H1 (cell line): ENCODE results near the gene BRMS1L. TPM values are rescaled to one million over a fixed set of nuclear protein-coding genes. Genes with fewer than 3 reads are reported as not detected.

Experiments
- CTCF ChIA-PET: fragments of 300-600 bp; sonication (Branson Sonifier 250); formaldehyde crosslinking; loops from one replicate; lab custom pipeline; 2021; ENCODE audit not compliant: partially characterized antibody; lab: Charles Lee
- POLR2A ChIA-PET: fragments of 300-600 bp; sonication (Branson Sonifier 250); formaldehyde crosslinking; loops from one replicate; lab custom pipeline; 2021; ENCODE audit warnings: inconsistent platforms; ENCODE audit not compliant: partially characterized antibody; lab: Charles Lee
- DNase-seq, 2 experiments: peaks; one replicate each; pipeline versions ENCODE4 v3.0.0 to v3.0.0-alpha.2; 2010 to 2022; ENCODE audit warnings: low spot score in 2 of 2, low read depth in 1 of 2, mixed read lengths in 1 of 2
- FAIRE-seq: peaks from 2 replicates; lab custom pipeline; 2011; peaks lifted over from hg19 to GRCh38; lab: Jason Lieb, UNC
- H2AFZ ChIP-seq: 2 replicates; pipeline ENCODE4 v1.8.1; 2012; ENCODE audit warnings: low read length, inconsistent platforms
- H2AK5ac ChIP-seq: 2 replicates; pipeline ENCODE4 v1.6.1; 2013; ENCODE audit warnings: low read depth, low read length
- H2BK120ac ChIP-seq: replicated peaks from 2 replicates; pipeline ENCODE3; 2013; ENCODE audit warnings: low read depth, low read length, inconsistent platforms
- H2BK12ac ChIP-seq: 2 replicates; pipeline ENCODE4 v1.6.1; 2013; ENCODE audit warnings: low read depth, low read length
- H2BK15ac ChIP-seq: 2 replicates; pipeline ENCODE4 v1.6.1; 2013; ENCODE audit warnings: low read length
- H2BK20ac ChIP-seq: 2 replicates; pipeline ENCODE4 v1.6.1; 2013; ENCODE audit warnings: low read length
- H2BK5ac ChIP-seq: 2 replicates; pipeline ENCODE4 v1.6.1; 2013; ENCODE audit warnings: low read depth, low read length
- H3K14ac ChIP-seq: 2 replicates; pipeline ENCODE4 v1.6.1; 2013; ENCODE audit warnings: inconsistent platforms; ENCODE audit not compliant: insufficient read length
- H3K18ac ChIP-seq: 2 replicates; pipeline ENCODE4 v1.6.1; 2013; ENCODE audit warnings: low read length; ENCODE audit errors: extremely low read depth
- H3K23ac ChIP-seq: 2 replicates; pipeline ENCODE4 v1.6.1; 2013; ENCODE audit warnings: inconsistent platforms; ENCODE audit not compliant: insufficient read length
- H3K23me2 ChIP-seq: 2 replicates; pipeline ENCODE4 v1.6.1; 2013; ENCODE audit warnings: low read depth, low read length
- H3K27ac ChIP-seq: 2 replicates; pipeline ENCODE4 v1.6.1; 2011; ENCODE audit warnings: low read depth, low read length, inconsistent platforms
- H3K27me3 ChIP-seq, 4 experiments: replicated peaks in 1 of 4; 1 replicate in 1 of 4; 2 replicates in 3 of 4; pipeline versions ENCODE4 v1.6.1 to v1.8.1; 2011 to 2013; ENCODE audit warnings: low read length in 3 of 4, mild to moderate bottlenecking in 3 of 4, inconsistent platforms in 2 of 4, mixed read lengths in 2 of 4, moderate library complexity in 1 of 4; ENCODE audit not compliant: control insufficient read depth in 3 of 4, insufficient read depth in 3 of 4; ENCODE audit errors: extremely low read depth in 1 of 4
- H3K36me3 ChIP-seq, 4 experiments: 2 replicates each; pipeline versions ENCODE4 v1.6.1 to v1.8.1; 2011 to 2013; ENCODE audit warnings: mild to moderate bottlenecking in 4 of 4, low read length in 3 of 4, moderate library complexity in 2 of 4, control low read depth in 1 of 4, inconsistent platforms in 1 of 4; ENCODE audit not compliant: insufficient read depth in 4 of 4, control insufficient read depth in 2 of 4
- H3K4ac ChIP-seq: replicated peaks from 2 replicates; pipeline ENCODE3; 2013; ENCODE audit warnings: low read length, low read depth, mixed read lengths, inconsistent platforms; ENCODE audit not compliant: insufficient read length
- H3K4me1 ChIP-seq, 4 experiments: replicated peaks in 1 of 4; 1 replicate in 1 of 4; 2 replicates in 3 of 4; pipeline versions ENCODE4 v1.6.1 to v1.8.1; 2011 to 2013; ENCODE audit warnings: low read length in 3 of 4, inconsistent platforms in 2 of 4, mixed read lengths in 1 of 4; ENCODE audit not compliant: insufficient read depth in 4 of 4, control insufficient read depth in 3 of 4
- H3K4me2 ChIP-seq, 2 experiments: 2 replicates each; pipeline versions ENCODE4 v1.6.1 to v1.8.1; 2011 to 2013; ENCODE audit warnings: low read depth in 2 of 2, low read length in 2 of 2, control low read depth in 1 of 2, inconsistent platforms in 1 of 2, mild to moderate bottlenecking in 1 of 2; ENCODE audit not compliant: insufficient read depth in 1 of 2
- H3K4me3 ChIP-seq, 4 experiments: fragments of 200-600, 300-600 bp in 1 of 4; sonication (generic), shearing (Covaris generic), sonication (Bioruptor Twin) in 1 of 4; 2 replicates each; pipeline versions ENCODE4 v1.5.1 to v1.8.1; 2011 to 2016; ENCODE audit warnings: low read length in 4 of 4, low read depth in 3 of 4, control low read depth in 2 of 4, inconsistent platforms in 2 of 4, mild to moderate bottlenecking in 2 of 4, mixed read lengths in 1 of 4, moderate library complexity in 1 of 4; ENCODE audit not compliant: insufficient read depth in 2 of 4; ENCODE audit errors: extremely low read depth in 1 of 4
- H3K56ac ChIP-seq: replicated peaks from 2 replicates; pipeline ENCODE3; 2013; ENCODE audit warnings: low read depth, mild to moderate bottlenecking, mixed read lengths, low read length, inconsistent platforms; ENCODE audit not compliant: insufficient read length
- H3K79me1 ChIP-seq: 2 replicates; pipeline ENCODE4 v1.6.1; 2013; ENCODE audit warnings: low read depth, low read length, control low read depth
- H3K79me2 ChIP-seq, 2 experiments: 2 replicates each; pipeline versions ENCODE4 v1.6.1 to v1.8.1; 2012 to 2013; ENCODE audit warnings: low read length in 2 of 2, mild to moderate bottlenecking in 2 of 2, inconsistent platforms in 1 of 2; ENCODE audit not compliant: insufficient read depth in 2 of 2, control insufficient read depth in 1 of 2
- H3K9ac ChIP-seq, 4 experiments: replicated peaks in 1 of 4; 1 replicate in 1 of 4; 2 replicates in 3 of 4; pipeline versions ENCODE4 v1.6.1 to v1.8.1; 2011 to 2013; ENCODE audit warnings: low read depth in 3 of 4, low read length in 3 of 4, control low read depth in 2 of 4, mild to moderate bottlenecking in 2 of 4, moderate library complexity in 2 of 4, inconsistent platforms in 1 of 4; ENCODE audit errors: extremely low read depth in 1 of 4
- H3K9me3 ChIP-seq, 2 experiments: 2 replicates each; pipeline versions ENCODE4 v1.6.1 to v1.8.1; 2012 to 2013; ENCODE audit warnings: mild to moderate bottlenecking in 2 of 2, moderate library complexity in 2 of 2, control low read depth in 1 of 2, inconsistent platforms in 1 of 2, low read depth in 1 of 2, low read length in 1 of 2, mixed read lengths in 1 of 2; ENCODE audit not compliant: insufficient read depth in 2 of 2
- H4K20me1 ChIP-seq, 2 experiments: replicated peaks in 1 of 2; 2 replicates each; pipeline versions ENCODE3 to v1.8.1; 2011 to 2013; ENCODE audit warnings: inconsistent platforms in 2 of 2, low read length in 2 of 2, mild to moderate bottlenecking in 1 of 2; ENCODE audit not compliant: insufficient read depth in 2 of 2, control insufficient read depth in 1 of 2
- H4K5ac ChIP-seq: 2 replicates; pipeline ENCODE4 v1.6.1; 2013; ENCODE audit warnings: low read length, low read depth, mixed read lengths, inconsistent platforms; ENCODE audit not compliant: insufficient read length
- H4K8ac ChIP-seq: 2 replicates; pipeline ENCODE4 v1.8.0; 2013; ENCODE audit warnings: mild to moderate bottlenecking, moderate library complexity, low read length, inconsistent platforms; ENCODE audit not compliant: insufficient read depth; ENCODE audit errors: extremely low read depth
- H4K91ac ChIP-seq: replicated peaks from 2 replicates; pipeline ENCODE3; 2013; ENCODE audit warnings: low read length, mixed read lengths, inconsistent platforms; ENCODE audit not compliant: insufficient read length
- CHD1 ChIP-seq: IDR thresholded peaks from 2 replicates; pipeline ENCODE4 v1.6.1; 2012; ENCODE audit warnings: low read depth, low read length, improper control_type of control experiment
- CTBP2 ChIP-seq: IDR thresholded peaks from 2 replicates; pipeline ENCODE4 v1.7.0; 2011; ENCODE audit warnings: borderline replicate concordance, mild to moderate bottlenecking, moderate library complexity, mixed read lengths, low read length; ENCODE audit not compliant: insufficient read depth, insufficient read length
- KDM4A ChIP-seq: IDR thresholded peaks from one replicate; pipeline ENCODE4 v1.7.1; 2012; ENCODE audit warnings: low read depth, mild to moderate bottlenecking, moderate library complexity, low read length, inconsistent platforms; ENCODE audit not compliant: severe bottlenecking
- MAFK ChIP-seq: IDR thresholded peaks from 2 replicates; pipeline ENCODE4 v1.6.1; 2012; ENCODE audit warnings: low read depth, mild to moderate bottlenecking, improper control_type of control experiment, low read length
- POLR2A ChIP-seq, 2 experiments: IDR thresholded peaks; 1 replicate in 1 of 2; 2 replicates in 1 of 2; pipeline ENCODE4 v1.6.1; 2011; ENCODE audit warnings: low read depth in 2 of 2, low read length in 2 of 2, mild to moderate bottlenecking in 2 of 2; ENCODE audit errors: control extremely low read depth in 1 of 2
- POU5F1 ChIP-seq: IDR thresholded peaks from 2 replicates; pipeline ENCODE4 v1.6.1; 2011; ENCODE audit warnings: low read depth, mild to moderate bottlenecking, low read length, moderate library complexity
- RXRA ChIP-seq: IDR thresholded peaks from 2 replicates; pipeline ENCODE4 v1.6.1; 2011; ENCODE audit warnings: low read depth, mild to moderate bottlenecking, low read length, moderate library complexity; ENCODE audit not compliant: insufficient read depth
- SIN3A ChIP-seq, 2 experiments: IDR thresholded peaks in 1 of 2; conservative IDR thresholded peaks in 1 of 2; 2 replicates each; pipeline ENCODE4 v1.6.1; 2011 to 2012; ENCODE audit warnings: low read length in 2 of 2, improper control_type of control experiment in 1 of 2, low read depth in 1 of 2, mild to moderate bottlenecking in 1 of 2
- WGBS, 2 experiments: shearing (Covaris generic) in 1 of 2; methylation state at CpG; one replicate each; pipeline versions ENCODE4 v1.1.6 to v1.1.7; 2013 to 2015; ENCODE audit warnings: low lambda C conversion rate in 2 of 2, mixed read lengths in 2 of 2, inconsistent platforms in 1 of 2, low coverage in 1 of 2, missing lambda C conversion rate in 1 of 2; ENCODE audit not compliant: insufficient replicate concordance in 2 of 2, insufficient coverage in 1 of 2, insufficient read length in 1 of 2; ENCODE audit errors: extremely low coverage in 1 of 2, missing lambda C conversion rate in 1 of 2; 5-methylcytosine and 5-hydroxymethylcytosine counted together
- polyA plus RNA-seq, 7 experiments: library from polyadenylated mRNA; depleted of rRNA in 3 of 7; stranded (reverse) in 5 of 7; unstranded in 2 of 7; fragments of >200 nt in 5 of 7; fragments of 200-250 nt in 2 of 7; gene quantifications; 1 replicate in 5 of 7; 2 replicates in 1 of 7; 4 replicates in 1 of 7; pipeline versions ENCODE4 v1.2.1 to v1.2.3, GENCODE V29; 2011 to 2013; ENCODE audit warnings: missing spikeins in 2 of 7, mixed read lengths in 2 of 7
- total RNA-seq: library from RNA; stranded (reverse); fragmentation: NEBNext Ultra II Directional; extraction: Animal tissue kit (Norgen Biotek cat#: 25700); gene quantifications from 2 replicates; pipeline ENCODE4 v1.2.1, GENCODE V29; 2021

The BRMS1L gene
- total and polyA plus RNA-seq, 2 of the 8 experiments (the other 6 are each of a cell fraction or from before 2014, with no cell fraction given), result 4.4 to 10.9 TPM

DNA sequence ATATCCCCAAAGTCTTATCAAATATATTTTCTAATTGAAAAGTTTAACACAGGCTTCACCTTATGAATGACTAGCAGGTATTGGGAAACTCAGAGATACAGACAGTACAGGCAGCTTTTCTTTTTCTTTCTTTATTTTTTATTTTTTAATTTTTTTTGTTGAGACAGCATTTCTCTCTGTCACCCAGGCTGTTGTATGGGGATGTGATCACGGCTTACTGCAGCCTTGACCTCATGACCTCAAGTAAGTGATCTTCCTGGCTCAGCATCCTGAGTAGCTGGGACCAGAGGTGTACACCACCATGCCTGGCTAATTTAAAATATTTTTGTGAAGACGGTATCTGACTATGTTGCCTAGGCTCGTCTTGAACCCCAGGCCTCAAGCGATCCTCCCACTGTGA, 85.0 kb downstream of the BRMS1L start:
- DNase-seq (no peak), FAIRE-seq (no peak)
- Histone ChIP-seq H3K23me2 (no peaks in the 10 kb centered on the region), H3K4me3 (no peak overlapping the region), H4K20me1 (no peaks in the 10 kb centered on the region), H4K91ac (no peak overlapping the region), H3K18ac (no peak overlapping the region), H2AK5ac (no peak overlapping the region), H3K79me1 (no peaks in the 10 kb centered on the region), H3K4me1 (no peaks in the 10 kb centered on the region), H3K9ac (no peak overlapping the region), H3K79me2 (no peaks in the 10 kb centered on the region), H4K8ac (no peak overlapping the region), H3K4ac (no peak overlapping the region), H3K27ac (no peak overlapping the region), H2BK12ac (no peak overlapping the region), H4K5ac (no peak overlapping the region), H2AFZ (no peak overlapping the region), H2BK5ac (no peak overlapping the region), H3K14ac (no peak overlapping the region), H2BK120ac (no peak overlapping the region), H3K9me3 (no peaks in the 10 kb centered on the region), H2BK15ac (no peak overlapping the region), H3K36me3 (no peaks in the 10 kb centered on the region), H3K56ac (no peak overlapping the region), H3K4me2 (no peak overlapping the region), H2BK20ac (no peak overlapping the region), H3K27me3 (no peaks in the 10 kb centered on the region), H3K23ac (no peak overlapping the region)
- 96% methylated on average over 4 of the region's 4 CpGs; no CpG with 5 or more reads in 1 of the 2 experiments for WGBS, 2 experiments
- CTCF ChIA-PET, result interaction anchor here (0.6 to 1.7 kb wide), 2 partner anchors 31 to 43 kb away, joined by 3 read pairs; no protein-coding TSS in a partner anchor
- POLR2A ChIA-PET, result no interaction called here
- TF ChIP-seq CTBP2 (no peak), POLR2A (IDR thresholded peaks at IDR 0.05; ENCODE audit: control extremely low read depth in 1 of 2, low read depth in 2 of 2, low read length in 2 of 2) (no peak), KDM4A (no peak), POU5F1 (no peak), CHD1 (no peak), RXRA (no peak), SIN3A (conservative IDR thresholded peaks at IDR 0.05 in 1 of 2, IDR thresholded peaks at IDR 0.05 in 1 of 2; ENCODE audit: low read depth in 1 of 2, low read length in 2 of 2) (no peak), MAFK (no peak)
